Activated T-helper 1 cell treated with anti-CD3 and anti-CD28 coated beads, Interleukin-2, amount 50 U/mL, for 16 hours (primary cell): ENCODE data around the gene C20orf144.
"Not testable (repeated sequence)": the region's sequence is repeated elsewhere in the genome, so short reads cannot be mapped to it uniquely, and the experiment has no call there.

Experiments
- DNase-seq, 2 donors: peaks; one replicate each; pipeline ENCODE4 v3.0.0-alpha.2; 2020; ENCODE audit warnings: low read depth in 1 of 2, low spot score in 1 of 2

C20orf144 gene

GRCh38 chr20:33693741-33694638 is 31.9 kb downstream of the C20orf144 start:
- no peak for DNase-seq

GRCh38 chr20:33694639-33695012 is 32.5 kb downstream of the C20orf144 start:
- no peak for DNase-seq

- DNase-seq, result no peak
Measured at GRCh38 chr20:33696448-33696847, 34.3 kb downstream of the C20orf144 start.

GRCh38 chr20:33697129-33697528 is 35.0 kb downstream of the C20orf144 start:
- DNase-seq, result no peak

GRCh38 chr20:33698966-33699365 is 36.8 kb downstream of the C20orf144 start:
- DNase-seq, result not testable (repeated sequence)

- not testable (repeated sequence) for DNase-seq
Measured at GRCh38 chr20:33700696-33701441, 38.7 kb downstream of the C20orf144 start.

GRCh38 chr20:33701629-33702450 is 39.7 kb downstream of the C20orf144 start:
- DNase-seq, result no peak

- DNase-seq, result no peak
Measured at GRCh38 chr20:33702861-33703260, 40.7 kb downstream of the C20orf144 start.

GRCh38 chr20:33703498-33704137 is 41.5 kb downstream of the C20orf144 start:
- DNase-seq, result no peak

GRCh38 chr20:33704197-33704924 is 42.2 kb downstream of the C20orf144 start:
- no peak for DNase-seq

- no peak for DNase-seq
Measured at GRCh38 chr20:33707668-33708067, 45.5 kb downstream of the C20orf144 start.

- no peak for DNase-seq
Measured at GRCh38 chr20:33709398-33709797, 47.3 kb downstream of the C20orf144 start.

GRCh38 chr20:33709905-33710541 is 47.9 kb downstream of the C20orf144 start:
- DNase-seq, result no peak

GRCh38 chr20:33710681-33711445 is 48.7 kb downstream of the C20orf144 start:
- DNase-seq, result no peak

GRCh38 chr20:33711446-33711738 is 49.3 kb downstream of the C20orf144 start:
- DNase-seq, result no peak
